GM20000 (cell line): ENCODE measurements around the gene ACHE.
"Not testable (repeated sequence)": the region's sequence is repeated elsewhere in the genome, so short reads cannot be mapped to it uniquely, and the experiment has no call there.

Experiments used
- DNase-seq: peaks from one replicate; pipeline ENCODE4 v3.0.0; 2012; ENCODE audit warnings: low spot score
- TF ChIP-seq, protein P1 (sequence below): IDR thresholded peaks from 2 replicates; pipeline ENCODE4 v1.5.1; 2012; ENCODE audit warnings: mild to moderate bottlenecking, control low read depth; ENCODE audit errors: extremely low read depth, missing control alignments

Gene ACHE

DNA sequence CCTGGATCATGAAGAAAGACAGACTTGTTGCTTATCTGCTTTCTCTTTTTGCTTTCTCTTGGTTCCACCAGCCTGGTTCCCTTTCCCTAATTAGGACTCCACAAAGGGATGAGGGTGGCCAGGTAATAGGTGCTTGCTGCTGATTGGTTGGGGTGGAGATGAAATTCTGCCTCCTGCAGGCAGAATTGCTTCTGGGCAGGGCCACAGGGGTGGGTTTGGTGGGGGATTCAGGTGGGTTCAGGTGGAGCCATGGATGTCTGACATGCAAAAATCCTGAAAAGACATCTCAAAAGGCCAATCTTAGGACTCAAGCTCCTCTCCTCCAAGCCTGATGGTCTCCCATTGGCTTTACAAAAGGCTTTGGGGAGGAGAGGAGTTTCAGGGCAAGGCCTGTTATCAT is 25.4 kb upstream of the ACHE start:
- no peak for DNase-seq
- TF ChIP-seq, protein P1, sequence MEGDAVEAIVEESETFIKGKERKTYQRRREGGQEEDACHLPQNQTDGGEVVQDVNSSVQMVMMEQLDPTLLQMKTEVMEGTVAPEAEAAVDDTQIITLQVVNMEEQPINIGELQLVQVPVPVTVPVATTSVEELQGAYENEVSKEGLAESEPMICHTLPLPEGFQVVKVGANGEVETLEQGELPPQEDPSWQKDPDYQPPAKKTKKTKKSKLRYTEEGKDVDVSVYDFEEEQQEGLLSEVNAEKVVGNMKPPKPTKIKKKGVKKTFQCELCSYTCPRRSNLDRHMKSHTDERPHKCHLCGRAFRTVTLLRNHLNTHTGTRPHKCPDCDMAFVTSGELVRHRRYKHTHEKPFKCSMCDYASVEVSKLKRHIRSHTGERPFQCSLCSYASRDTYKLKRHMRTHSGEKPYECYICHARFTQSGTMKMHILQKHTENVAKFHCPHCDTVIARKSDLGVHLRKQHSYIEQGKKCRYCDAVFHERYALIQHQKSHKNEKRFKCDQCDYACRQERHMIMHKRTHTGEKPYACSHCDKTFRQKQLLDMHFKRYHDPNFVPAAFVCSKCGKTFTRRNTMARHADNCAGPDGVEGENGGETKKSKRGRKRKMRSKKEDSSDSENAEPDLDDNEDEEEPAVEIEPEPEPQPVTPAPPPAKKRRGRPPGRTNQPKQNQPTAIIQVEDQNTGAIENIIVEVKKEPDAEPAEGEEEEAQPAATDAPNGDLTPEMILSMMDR = no peak

DNA sequence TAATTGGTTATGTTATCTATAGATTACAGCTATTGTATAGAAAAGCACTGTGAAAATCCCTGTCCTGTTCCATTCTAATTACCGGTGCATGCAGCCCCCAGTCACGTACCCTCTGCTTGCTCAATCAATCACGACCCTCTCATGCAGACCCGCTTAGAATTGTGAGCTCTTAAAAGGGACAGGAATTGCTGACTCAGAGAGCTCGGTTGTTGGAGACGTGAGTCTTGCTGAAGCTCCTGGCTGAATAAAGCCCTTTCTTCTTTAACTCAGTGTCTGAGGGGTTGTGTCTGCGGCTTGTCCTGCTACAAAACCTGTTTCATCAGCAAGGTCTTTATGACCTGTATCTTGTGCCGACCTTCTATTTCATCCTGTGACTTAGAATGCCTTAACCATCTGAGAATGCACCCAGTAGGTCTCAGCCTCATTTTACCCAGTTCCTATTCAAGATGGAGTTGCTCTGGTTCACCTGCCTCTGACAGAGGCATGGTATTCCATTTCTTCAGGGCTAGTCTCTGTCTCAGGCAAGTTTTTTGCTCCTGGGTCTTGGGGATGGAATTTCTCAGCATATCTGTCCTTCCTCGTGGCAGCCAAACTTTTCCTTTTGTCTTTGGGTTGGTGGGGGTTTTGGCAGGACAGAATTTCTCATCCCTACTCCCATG is 24.2 kb upstream of the ACHE start:
- DNase-seq = not testable (repeated sequence)

DNA sequence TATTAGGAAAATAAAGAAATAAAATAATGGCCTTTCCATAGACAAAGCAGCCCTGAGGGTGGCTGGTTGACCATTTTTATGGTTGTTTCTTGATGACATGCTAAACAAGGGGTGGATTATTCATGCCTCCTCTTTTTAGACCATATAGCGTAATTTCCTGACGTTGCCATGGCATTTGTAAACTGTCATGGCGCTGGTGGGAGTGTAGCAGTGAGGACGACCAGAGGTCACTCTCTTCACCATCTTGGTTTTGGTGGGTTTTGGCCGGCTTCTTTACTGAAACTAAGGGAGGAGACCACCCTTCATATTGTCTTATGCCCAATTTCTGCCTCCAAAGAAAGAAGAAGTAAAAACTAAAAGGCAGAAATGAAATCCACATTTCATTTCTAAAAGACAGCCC is 23.6 kb upstream of the ACHE start:
- DNase-seq = not testable (repeated sequence)

DNA sequence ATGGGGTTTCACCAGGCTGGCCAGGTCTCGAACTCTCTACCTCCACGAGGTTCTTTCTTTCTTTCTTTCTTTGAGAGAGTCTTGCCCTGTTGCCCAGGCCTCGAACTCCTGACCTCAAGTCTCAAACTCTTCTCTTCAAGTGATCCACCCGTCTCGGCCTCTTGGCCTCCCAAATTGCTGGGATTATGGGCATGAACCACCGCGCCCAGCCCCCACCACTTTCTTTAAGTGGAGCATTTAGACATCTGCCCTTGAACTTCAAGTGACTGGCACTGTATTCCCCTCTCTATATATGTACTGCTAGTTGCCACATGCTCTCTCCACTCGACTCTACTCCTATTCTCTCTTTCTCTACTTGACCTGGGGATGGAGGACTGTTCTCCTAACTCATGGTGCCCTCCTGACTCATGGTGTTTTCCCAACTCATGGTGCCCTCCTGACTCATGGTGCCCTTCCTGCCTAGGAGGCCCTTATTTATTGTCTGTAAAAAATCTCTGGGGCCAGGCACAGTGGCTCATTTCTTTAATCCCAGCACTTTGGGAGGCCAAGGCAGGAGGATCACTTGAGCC is 19.3 kb upstream of the ACHE start:
- DNase-seq = no peak
- TF ChIP-seq, protein P1 = no peak

DNA sequence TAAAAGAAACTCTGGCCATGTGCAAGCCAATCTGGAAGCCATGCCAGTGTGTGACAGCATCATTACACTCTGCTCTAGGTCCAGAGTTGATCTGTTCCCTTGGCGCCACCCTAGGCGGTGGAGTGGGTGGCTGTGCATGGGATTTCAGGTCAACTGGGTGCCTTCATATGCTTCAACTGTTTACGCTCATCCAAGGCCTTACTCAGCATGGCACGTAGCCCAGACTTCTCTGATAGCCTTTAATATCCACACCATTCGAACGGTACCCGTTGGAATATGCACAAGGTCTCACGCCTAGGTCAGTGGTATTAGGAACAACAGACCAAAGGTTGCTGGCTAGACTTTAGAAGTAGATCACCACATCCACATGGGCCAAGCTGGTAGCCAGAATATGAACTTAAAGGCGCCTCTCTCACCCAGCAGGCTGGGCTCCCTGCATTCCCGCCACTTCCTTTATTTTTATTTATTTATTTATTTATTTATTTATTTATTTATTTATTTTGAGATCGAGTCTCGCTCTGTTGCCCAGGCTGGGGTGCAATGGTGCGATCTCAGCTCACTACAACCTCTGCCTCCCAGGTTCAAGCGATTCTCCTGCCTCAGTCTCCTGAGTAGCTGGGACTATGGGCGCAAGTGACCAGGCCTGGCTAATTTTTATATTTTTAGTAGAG is 18.7 kb upstream of the ACHE start:
- TF ChIP-seq, protein P1 = no peak
- no peak for DNase-seq

DNA sequence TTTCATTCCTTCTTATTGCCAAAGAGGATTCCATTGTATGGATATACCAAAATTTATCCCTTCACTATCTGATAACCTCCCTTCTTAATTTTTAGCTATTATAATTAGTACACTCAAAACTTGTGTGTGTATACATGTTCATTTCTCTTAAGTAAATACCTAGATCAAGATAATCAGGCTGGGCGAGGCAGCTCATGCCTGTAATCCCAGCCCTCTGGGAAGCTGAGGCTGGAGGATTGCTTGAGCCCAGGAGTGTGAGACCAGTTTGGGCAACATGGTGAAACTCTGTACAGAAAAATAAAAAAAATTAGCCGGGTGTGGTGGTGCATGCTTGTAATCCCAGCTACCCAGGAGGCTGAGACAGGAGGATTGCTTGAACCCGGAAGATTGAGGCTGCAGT is 15.8 kb upstream of the ACHE start:
- TF ChIP-seq, protein P1 = no peak
- DNase-seq = no peak

DNA sequence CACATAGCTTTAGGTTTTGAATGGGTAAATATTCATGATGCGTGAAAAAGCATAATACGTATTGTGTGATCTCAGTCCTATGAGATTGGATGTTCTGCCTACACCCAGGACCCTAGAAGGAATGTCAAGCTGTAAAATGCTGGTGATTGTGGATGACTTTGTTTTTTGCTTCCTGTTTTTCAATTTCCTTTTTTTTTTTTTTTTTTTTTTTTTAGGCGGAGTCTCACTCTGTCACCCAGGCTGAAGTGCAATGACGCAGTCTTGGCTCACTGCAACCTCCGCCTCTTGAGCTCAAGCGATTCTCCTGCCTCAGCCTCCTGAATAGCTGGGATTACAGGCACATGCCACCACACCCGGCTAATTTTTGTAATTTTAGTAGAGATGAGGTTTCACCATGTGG is 14.8 kb upstream of the ACHE start:
- not testable (repeated sequence) for DNase-seq

DNA sequence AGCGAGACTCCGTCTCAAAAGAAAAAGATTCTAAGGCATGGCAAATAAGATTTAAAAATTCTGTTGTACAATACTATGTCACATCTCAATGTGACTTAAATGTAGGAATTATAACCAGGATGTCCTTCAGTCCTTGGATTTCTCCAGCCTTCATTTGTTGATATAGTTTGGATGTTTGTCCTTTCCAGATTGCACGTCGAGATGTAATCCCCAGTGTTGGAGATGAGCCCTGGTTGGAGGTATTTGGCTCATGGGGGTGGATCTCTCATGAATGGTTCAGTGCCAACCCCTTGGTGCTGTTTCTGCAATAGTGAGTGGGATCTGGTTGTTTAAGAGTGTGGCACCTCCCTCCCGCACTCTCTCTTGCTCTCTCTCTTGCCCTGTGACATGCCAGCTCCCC is 12.8 kb upstream of the ACHE start:
- no peak for DNase-seq
- TF ChIP-seq, protein P1 = no peak

DNA sequence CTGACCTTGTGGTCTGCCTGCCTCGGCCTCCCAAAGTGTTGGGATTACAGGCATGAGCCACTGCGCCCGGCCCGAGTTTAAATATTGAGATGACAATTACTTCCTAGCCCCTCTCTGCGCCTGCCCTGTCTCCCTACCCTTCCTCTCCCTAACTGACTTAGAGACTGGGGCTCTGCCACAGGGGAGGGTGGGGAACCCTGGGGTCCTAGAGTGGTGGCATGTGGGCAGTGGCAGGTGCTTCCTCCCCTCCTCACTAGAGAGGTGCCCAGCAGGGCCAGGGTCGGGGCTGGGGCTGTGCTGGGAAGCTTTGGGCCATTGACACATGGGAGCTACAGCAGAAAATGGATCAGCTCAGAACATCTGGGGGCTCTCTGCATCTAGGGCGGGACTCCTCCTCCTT is 7.0 kb upstream of the ACHE start:
- DNase-seq = no peak

More for the DNA sequence above, 7.0 kb upstream of the ACHE start:
- TF ChIP-seq, protein P1 = no peak
